Omental fat pad (tissue), 4 donors: ENCODE results near the gene PLCD4. TPM values are rescaled to one million over a fixed set of nuclear protein-coding genes. Genes with fewer than 3 reads are reported as not detected.

Experiments
- ATAC-seq: fragments of 150-250 bp; one replicate; pipeline ENCODE4 v1.9.1; 2016; ENCODE audit warnings: mild to moderate bottlenecking, moderate library complexity; ENCODE audit not compliant: low FRiP score
- DNase-seq: peaks from one replicate; pipeline ENCODE4 v3.0.0-alpha.2; 2019; ENCODE audit warnings: low spot score
- total RNA-seq, 4 donors: library from RNA; depleted of rRNA; stranded (reverse); fragments of >200 nt; gene quantifications; one replicate each; pipeline ENCODE4 v1.1.0, GENCODE V29; 2016
- TF ChIP-seq, protein P1 (sequence below), 3 donors: fragments of 450-650 bp; IDR thresholded peaks; one replicate each; pipeline ENCODE4 v1.5.1; 2016 to 2017; ENCODE audit warnings: antibody characterized with exemption in 3 of 3, mild to moderate bottlenecking in 3 of 3, moderate library complexity in 2 of 3

The PLCD4 gene
- total RNA-seq, 4 donors from 2014 or later, result 0.56 to 2.9 (median 2.0) TPM

- TF ChIP-seq, protein P1, sequence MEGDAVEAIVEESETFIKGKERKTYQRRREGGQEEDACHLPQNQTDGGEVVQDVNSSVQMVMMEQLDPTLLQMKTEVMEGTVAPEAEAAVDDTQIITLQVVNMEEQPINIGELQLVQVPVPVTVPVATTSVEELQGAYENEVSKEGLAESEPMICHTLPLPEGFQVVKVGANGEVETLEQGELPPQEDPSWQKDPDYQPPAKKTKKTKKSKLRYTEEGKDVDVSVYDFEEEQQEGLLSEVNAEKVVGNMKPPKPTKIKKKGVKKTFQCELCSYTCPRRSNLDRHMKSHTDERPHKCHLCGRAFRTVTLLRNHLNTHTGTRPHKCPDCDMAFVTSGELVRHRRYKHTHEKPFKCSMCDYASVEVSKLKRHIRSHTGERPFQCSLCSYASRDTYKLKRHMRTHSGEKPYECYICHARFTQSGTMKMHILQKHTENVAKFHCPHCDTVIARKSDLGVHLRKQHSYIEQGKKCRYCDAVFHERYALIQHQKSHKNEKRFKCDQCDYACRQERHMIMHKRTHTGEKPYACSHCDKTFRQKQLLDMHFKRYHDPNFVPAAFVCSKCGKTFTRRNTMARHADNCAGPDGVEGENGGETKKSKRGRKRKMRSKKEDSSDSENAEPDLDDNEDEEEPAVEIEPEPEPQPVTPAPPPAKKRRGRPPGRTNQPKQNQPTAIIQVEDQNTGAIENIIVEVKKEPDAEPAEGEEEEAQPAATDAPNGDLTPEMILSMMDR (IDR thresholded peaks at IDR 0.05), result no peak
- no peak for DNase-seq
- no peak for ATAC-seq
Observed at GRCh38 chr2:218635719-218636118, 28.0 kb downstream of the PLCD4 start.

GRCh38 chr2:218638372-218638771 lies 30.7 kb downstream of the PLCD4 start:
- ATAC-seq (no peak), DNase-seq (no peak)
- TF ChIP-seq, protein P1 (IDR thresholded peaks at IDR 0.05), result no peak

GRCh38 chr2:218642121-218642656 lies 34.5 kb downstream of the PLCD4 start:
- DNase-seq (no peak), ATAC-seq (no peak)
- TF ChIP-seq, protein P1 (IDR thresholded peaks at IDR 0.05), result no peak

DNA sequence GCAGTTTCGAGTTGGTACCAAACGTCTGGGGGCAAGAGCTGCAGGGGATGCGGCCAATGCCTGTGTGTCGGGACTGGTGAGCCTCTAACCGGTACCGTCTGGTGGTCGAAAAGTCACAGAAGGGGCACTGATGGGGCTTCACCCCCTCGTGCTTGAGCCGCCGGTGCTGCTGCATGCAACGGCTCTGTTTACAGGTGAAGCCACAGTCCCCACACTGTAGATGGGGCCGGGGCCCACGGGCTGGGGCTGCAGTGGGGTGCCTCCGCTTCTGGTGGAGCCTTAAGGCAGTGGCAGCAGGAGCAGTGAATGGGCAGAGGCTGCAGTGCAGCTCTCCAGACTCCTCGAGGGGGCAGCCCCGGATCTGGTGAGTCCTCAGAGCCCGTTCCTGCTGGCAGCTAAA lies 35.1 kb downstream of the PLCD4 start:
- DNase-seq, result no peak
- no peak for ATAC-seq

DNA sequence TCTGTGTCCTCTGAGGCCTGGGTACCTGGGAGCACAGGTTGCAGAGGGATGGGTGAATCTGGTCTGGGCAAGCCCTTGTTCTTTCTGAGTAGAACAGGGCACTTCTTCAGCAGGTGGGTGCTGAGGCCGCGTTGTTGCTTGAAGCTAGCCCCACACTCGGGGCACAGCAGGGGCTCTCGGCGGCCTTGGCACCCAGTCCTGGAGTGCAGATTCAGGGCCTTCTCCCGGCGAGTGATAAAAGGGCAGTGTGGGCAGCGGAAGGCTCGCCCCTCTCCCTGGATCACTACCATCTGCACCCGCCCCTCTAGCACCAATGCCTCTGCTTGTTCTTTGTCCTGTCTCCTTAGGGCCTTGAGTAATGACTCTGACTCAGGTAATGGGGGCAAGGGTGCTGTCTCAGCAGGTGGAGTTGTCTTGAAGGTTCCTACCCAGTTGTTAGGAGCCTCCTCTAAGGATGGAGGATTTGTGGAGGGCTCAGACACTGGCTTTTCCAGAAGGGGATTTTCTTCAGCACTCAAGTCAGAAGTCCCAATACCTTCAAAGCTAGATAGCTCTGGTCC lies 36.1 kb downstream of the PLCD4 start:
- DNase-seq (no peak), ATAC-seq (no peak)
- TF ChIP-seq, protein P1 (IDR thresholded peaks at IDR 0.05), result no peak

More for the DNA sequence above, 35.1 kb downstream of the PLCD4 start:
- TF ChIP-seq, protein P1 (IDR thresholded peaks at IDR 0.05), result no peak

DNA sequence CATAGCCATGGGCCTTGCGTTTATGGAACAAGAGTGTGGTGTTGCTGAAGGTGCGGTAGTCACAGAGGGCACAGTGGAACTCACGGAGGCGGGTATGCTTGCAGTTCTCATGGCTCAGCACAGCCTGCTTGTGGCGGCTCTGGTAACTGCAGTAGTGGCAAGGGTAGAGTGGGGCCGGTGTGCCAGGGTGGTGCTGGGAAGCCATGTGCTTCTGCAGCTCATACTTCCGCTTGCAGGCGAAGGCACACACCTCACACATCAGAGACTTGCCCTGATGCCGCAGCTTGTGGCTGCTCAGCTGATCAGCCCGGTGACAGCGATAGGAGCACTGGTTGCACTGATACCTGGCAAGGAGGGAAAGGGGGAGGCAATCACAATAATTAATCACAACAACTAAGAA lies 37.0 kb downstream of the PLCD4 start:
- TF ChIP-seq, protein P1 (IDR thresholded peaks at IDR 0.05), result no peak
- no peak for ATAC-seq
- DNase-seq, result no peak

- no peak for ATAC-seq
- TF ChIP-seq, protein P1 (IDR thresholded peaks at IDR 0.05), result no peak
- no peak for DNase-seq
Observed at GRCh38 chr2:218645126-218645525, 37.4 kb downstream of the PLCD4 start.
